Measurements from ENCODE around the gene ECEL1.
A peak's percentile ranks its signal among the peaks of the same experiment; 100 is the strongest.

ECEL1 gene

DNA sequence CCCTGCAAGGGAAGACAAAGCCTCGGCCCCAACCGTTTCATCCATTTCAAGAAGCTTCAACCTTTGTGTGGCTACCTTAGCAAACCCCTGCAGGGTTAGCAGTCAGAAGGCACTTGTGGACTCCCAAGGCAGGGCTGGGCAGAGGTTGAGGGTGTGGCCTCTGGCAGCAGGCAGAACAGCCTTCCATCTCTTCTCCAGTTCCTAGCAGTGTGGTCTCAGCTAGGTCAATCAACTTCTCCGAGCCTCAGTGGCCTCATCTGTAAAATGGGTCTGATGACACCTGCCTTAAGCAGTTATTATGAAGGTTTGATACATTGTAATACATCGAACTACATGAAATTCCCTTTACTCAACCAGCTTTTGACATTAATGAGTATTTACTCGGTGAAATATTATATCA is 25.7 kb upstream of the ECEL1 start:
- H3K27me3 ChIP-seq (ENCODE audit: insufficient read depth, poor library complexity, severe bottlenecking), result no peaks in the 10 kb centered on the region
- H3K4me3 ChIP-seq (ENCODE audit: severe bottlenecking), result no peak overlapping the region
- ATAC-seq (ENCODE audit: low read depth) (no peak), DNase-seq (ENCODE audit: low spot score) (no peak)
- H3K4me1 ChIP-seq (ENCODE audit: insufficient read depth, poor library complexity, severe bottlenecking), result no peaks in the 10 kb centered on the region
- TF ChIP-seq, protein P1, sequence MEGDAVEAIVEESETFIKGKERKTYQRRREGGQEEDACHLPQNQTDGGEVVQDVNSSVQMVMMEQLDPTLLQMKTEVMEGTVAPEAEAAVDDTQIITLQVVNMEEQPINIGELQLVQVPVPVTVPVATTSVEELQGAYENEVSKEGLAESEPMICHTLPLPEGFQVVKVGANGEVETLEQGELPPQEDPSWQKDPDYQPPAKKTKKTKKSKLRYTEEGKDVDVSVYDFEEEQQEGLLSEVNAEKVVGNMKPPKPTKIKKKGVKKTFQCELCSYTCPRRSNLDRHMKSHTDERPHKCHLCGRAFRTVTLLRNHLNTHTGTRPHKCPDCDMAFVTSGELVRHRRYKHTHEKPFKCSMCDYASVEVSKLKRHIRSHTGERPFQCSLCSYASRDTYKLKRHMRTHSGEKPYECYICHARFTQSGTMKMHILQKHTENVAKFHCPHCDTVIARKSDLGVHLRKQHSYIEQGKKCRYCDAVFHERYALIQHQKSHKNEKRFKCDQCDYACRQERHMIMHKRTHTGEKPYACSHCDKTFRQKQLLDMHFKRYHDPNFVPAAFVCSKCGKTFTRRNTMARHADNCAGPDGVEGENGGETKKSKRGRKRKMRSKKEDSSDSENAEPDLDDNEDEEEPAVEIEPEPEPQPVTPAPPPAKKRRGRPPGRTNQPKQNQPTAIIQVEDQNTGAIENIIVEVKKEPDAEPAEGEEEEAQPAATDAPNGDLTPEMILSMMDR (IDR thresholded peaks at IDR 0.05; ENCODE audit: poor library complexity, severe bottlenecking), result no peak
- no peaks in the 10 kb centered on the region for H3K9me3 ChIP-seq (ENCODE audit: severe bottlenecking)
- no peak overlapping the region for H3K27ac ChIP-seq (ENCODE audit: poor library complexity, severe bottlenecking)
- H3K36me3 ChIP-seq (ENCODE audit: low read depth), result no peaks in the 10 kb centered on the region

DNA sequence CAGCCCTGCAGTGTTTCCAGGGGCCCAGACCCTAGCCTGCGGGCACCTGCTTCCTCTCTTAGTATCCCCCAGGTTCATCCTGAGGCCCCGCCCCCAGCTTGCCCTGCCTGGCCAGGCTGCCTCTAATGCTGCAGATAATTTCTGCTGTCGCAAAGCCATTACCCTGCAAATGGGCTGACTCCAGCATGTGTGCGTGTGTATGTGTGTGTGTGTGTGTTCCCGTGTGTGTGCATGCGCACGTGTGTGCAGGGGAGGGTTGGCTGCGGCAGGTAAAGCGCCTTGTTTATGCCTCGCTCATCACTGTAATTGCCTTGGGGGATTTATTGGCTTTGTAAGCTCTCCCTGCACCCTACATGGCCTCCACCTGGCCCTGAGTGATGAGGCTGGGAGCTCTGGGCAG is 25.0 kb upstream of the ECEL1 start:
- H3K36me3 ChIP-seq (ENCODE audit: low read depth), result no peaks in the 10 kb centered on the region
- ATAC-seq (ENCODE audit: low read depth) (no peak), DNase-seq (ENCODE audit: low spot score) (no peak)
- H3K27ac ChIP-seq (ENCODE audit: poor library complexity, severe bottlenecking), result no peak overlapping the region
- no peaks in the 10 kb centered on the region for H3K9me3 ChIP-seq (ENCODE audit: severe bottlenecking)
- H3K4me3 ChIP-seq (ENCODE audit: severe bottlenecking), result no peak overlapping the region
- no peaks in the 10 kb centered on the region for H3K4me1 ChIP-seq (ENCODE audit: insufficient read depth, poor library complexity, severe bottlenecking)
- H3K27me3 ChIP-seq (ENCODE audit: insufficient read depth, poor library complexity, severe bottlenecking), result no peaks in the 10 kb centered on the region
- TF ChIP-seq, protein P1 (IDR thresholded peaks at IDR 0.05; ENCODE audit: poor library complexity, severe bottlenecking), result no peak

DNA sequence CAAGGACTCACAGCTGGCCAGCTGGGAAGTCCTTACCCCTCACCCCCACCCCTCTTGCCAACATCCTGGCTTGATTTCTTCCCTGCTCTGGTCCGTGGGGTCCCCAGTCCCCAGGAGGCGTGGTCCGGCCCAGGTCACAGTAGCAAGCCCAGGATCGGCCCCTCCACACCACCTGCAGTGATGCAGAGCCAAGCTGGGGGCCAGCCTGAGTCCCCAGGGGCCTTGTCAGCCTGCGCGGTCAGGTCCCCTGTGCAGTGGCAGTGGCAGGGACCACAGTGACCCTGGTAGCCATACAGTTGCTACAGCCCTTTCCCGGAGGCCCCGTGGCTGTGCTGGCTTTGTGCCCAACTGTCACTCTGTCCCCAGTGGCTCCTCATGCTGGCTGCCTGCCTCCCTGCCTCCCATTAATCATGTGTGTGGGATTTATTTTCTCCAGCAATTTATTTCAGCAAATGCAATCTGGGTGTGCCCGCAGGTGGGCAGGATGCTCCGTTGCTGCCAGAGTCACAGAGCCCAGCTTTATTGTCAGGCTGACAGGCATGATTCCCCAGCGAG is 23.8 kb upstream of the ECEL1 start:
- Histone ChIP-seq H3K9me3 (ENCODE audit: severe bottlenecking) (no peaks in the 10 kb centered on the region), H3K4me1 (ENCODE audit: insufficient read depth, poor library complexity, severe bottlenecking) (no peaks in the 10 kb centered on the region), H3K27ac (ENCODE audit: poor library complexity, severe bottlenecking) (no peak overlapping the region), H3K4me3 (ENCODE audit: severe bottlenecking) (no peak overlapping the region), H3K27me3 (ENCODE audit: insufficient read depth, poor library complexity, severe bottlenecking) (no peaks in the 10 kb centered on the region), H3K36me3 (ENCODE audit: low read depth) (no peaks in the 10 kb centered on the region)
- TF ChIP-seq, protein P1 (IDR thresholded peaks at IDR 0.05; ENCODE audit: poor library complexity, severe bottlenecking), result no peak
- ATAC-seq (ENCODE audit: low read depth) (no peak), DNase-seq (ENCODE audit: low spot score) (no peak)

DNA sequence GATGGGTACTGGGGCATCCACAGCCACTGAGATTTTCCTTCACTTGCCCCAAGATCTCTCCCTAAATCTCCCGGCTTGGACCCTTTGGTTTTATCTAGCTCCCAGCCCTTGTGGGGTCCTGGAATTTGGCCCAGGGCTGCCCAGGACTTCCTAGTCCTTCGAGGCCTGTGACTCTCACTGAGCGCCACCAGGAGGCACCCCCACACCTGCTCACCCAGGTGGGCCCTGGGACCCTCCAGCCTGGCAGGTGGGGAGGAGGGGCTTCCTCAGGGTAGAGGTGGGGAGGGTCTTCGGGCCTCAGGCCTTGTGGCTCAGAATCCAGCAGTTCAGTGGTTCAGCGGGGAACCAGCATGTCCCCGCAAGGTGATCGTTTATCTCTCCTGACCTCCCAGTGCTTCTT is 20.6 kb upstream of the ECEL1 start:
- TF ChIP-seq, protein P1 (IDR thresholded peaks at IDR 0.05; ENCODE audit: poor library complexity, severe bottlenecking), result no peak
- H3K4me3 ChIP-seq (ENCODE audit: severe bottlenecking), result no peak overlapping the region
- H3K9me3 ChIP-seq (ENCODE audit: severe bottlenecking), result no peaks in the 10 kb centered on the region
- DNase-seq (ENCODE audit: low spot score) (no peak), ATAC-seq (ENCODE audit: low read depth) (no peak)
- H3K27me3 ChIP-seq (ENCODE audit: insufficient read depth, poor library complexity, severe bottlenecking), result peaks cover 27% of the 10 kb centered on the region
- no peak overlapping the region for H3K27ac ChIP-seq (ENCODE audit: poor library complexity, severe bottlenecking)
- no peaks in the 10 kb centered on the region for H3K4me1 ChIP-seq (ENCODE audit: insufficient read depth, poor library complexity, severe bottlenecking)
- H3K36me3 ChIP-seq (ENCODE audit: low read depth), result no peaks in the 10 kb centered on the region

DNA sequence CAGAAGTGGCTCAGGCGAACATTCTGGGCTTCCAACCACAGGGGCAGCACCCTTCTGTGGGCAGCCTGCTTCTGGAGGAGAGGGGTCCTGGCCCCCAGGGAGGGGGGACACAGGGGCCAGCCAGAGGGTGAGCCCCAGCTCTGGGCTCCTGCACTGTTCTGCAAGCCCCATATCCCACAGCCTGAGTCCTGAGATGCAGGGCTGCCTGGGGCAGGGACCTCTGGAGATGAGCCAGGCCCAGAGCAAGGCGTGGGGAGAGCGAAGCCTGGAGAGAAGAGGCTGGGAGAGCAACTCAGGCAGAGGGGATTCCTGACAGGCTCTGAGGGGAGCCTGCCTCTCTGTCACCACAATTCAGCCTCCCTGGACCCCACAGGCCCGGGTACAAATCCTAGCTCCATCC is 19.1 kb upstream of the ECEL1 start:
- H3K4me3 ChIP-seq (ENCODE audit: severe bottlenecking), result no peak overlapping the region
- no peaks in the 10 kb centered on the region for H3K36me3 ChIP-seq (ENCODE audit: low read depth)
- ATAC-seq (ENCODE audit: low read depth) (peak; percentile 27; the same call in 1 of the 3 replicates), DNase-seq (ENCODE audit: low spot score) (no peak)
- H3K27me3 ChIP-seq (ENCODE audit: insufficient read depth, poor library complexity, severe bottlenecking), result peaks cover 34% of the 10 kb centered on the region
- TF ChIP-seq, protein P1 (IDR thresholded peaks at IDR 0.05; ENCODE audit: poor library complexity, severe bottlenecking), result no peak
- no peaks in the 10 kb centered on the region for H3K9me3 ChIP-seq (ENCODE audit: severe bottlenecking)
- H3K27ac ChIP-seq (ENCODE audit: poor library complexity, severe bottlenecking), result no peak overlapping the region
- H3K4me1 ChIP-seq (ENCODE audit: insufficient read depth, poor library complexity, severe bottlenecking), result no peaks in the 10 kb centered on the region
